HepG2 (cell line): ENCODE results near the gene CPSF4. TPM values are rescaled to one million over a fixed set of nuclear protein-coding genes. Genes with fewer than 3 reads are reported as not detected.

ENCODE experiments used
- CHD2 ChIP-seq: IDR thresholded peaks from 2 replicates; pipeline ENCODE4 v1.6.1; 2011; ENCODE audit warnings: low read depth, low read length, improper control_type of control experiment
- E2F5 ChIP-seq: sonication (generic); formaldehyde crosslinking; conservative IDR thresholded peaks from 2 replicates; pipeline ENCODE4 v1.4.0; 2020; ENCODE audit warnings: missing genetic modification reagents
- FOXM1 ChIP-seq: sonication (generic); formaldehyde crosslinking; IDR thresholded peaks from 2 replicates; pipeline ENCODE4 v1.5.0; 2020; ENCODE audit warnings: missing genetic modification reagents
- MIXL1 ChIP-seq: IDR thresholded peaks from 2 replicates; pipeline ENCODE4 v1.6.1; 2016
- MYPOP ChIP-seq: sonication (generic); formaldehyde crosslinking; IDR thresholded peaks from 2 replicates; pipeline ENCODE4 v1.8.1; 2023; ENCODE audit warnings: mild to moderate bottlenecking, moderate library complexity, missing genetic modification reagents
- NFRKB ChIP-seq: fragments of 450-650 bp; IDR thresholded peaks from 2 replicates; pipeline ENCODE4 v1.6.1; 2017
- PHF20 ChIP-seq: sonication (generic); formaldehyde crosslinking; IDR thresholded peaks from 2 replicates; pipeline ENCODE4 v1.5.0; 2020; ENCODE audit warnings: mild to moderate bottlenecking, missing genetic modification reagents
- POLR2AphosphoS5 ChIP-seq: IDR thresholded peaks from 2 replicates; pipeline ENCODE4 v1.6.1; 2012; ENCODE audit warnings: low read depth, low read length
- RCOR2 ChIP-seq: IDR thresholded peaks from 2 replicates; pipeline ENCODE4 v1.6.1; 2016; ENCODE audit warnings: missing biosample characterization, missing genetic modification reagents
- SRSF1 ChIP-seq: fragments of 200-400 bp; formaldehyde crosslinking; optimal IDR thresholded peaks from 2 replicates; pipeline ENCODE3; 2017; ENCODE audit warnings: mild to moderate bottlenecking, low read depth, low read length, moderate library complexity
- TFDP1 ChIP-seq: IDR thresholded peaks from 2 replicates; pipeline ENCODE4 v1.6.1; 2016; ENCODE audit warnings: missing compliant biosample characterization, missing genetic modification reagents, borderline replicate concordance
- XBP1 ChIP-seq: sonication (generic); formaldehyde crosslinking; IDR thresholded peaks from 2 replicates; pipeline ENCODE4 v1.5.0; 2020; ENCODE audit warnings: missing genetic modification reagents
- ZBTB21 ChIP-seq: sonication (generic); formaldehyde crosslinking; IDR thresholded peaks from 2 replicates; pipeline ENCODE4 v1.4.0; 2020; ENCODE audit warnings: missing genetic modification reagents
- ZFP36L2 ChIP-seq: sonication (generic); formaldehyde crosslinking; IDR thresholded peaks from 2 replicates; pipeline ENCODE4 v1.4.0; 2020; ENCODE audit warnings: missing genetic modification reagents
- ZFY ChIP-seq: sonication (generic); formaldehyde crosslinking; IDR thresholded peaks from 2 replicates; pipeline ENCODE4 v1.4.0; 2020; ENCODE audit warnings: missing genetic modification reagents
- ZKSCAN8 ChIP-seq: IDR thresholded peaks from 2 replicates; pipeline ENCODE4 v1.6.1; 2016; ENCODE audit warnings: borderline replicate concordance, missing genetic modification reagents, missing compliant biosample characterization
- ZNF12 ChIP-seq: sonication (generic); formaldehyde crosslinking; IDR thresholded peaks from 2 replicates; pipeline ENCODE4 v1.5.0; 2020; ENCODE audit warnings: missing genetic modification reagents
- ZNF18 ChIP-seq: sonication (generic); formaldehyde crosslinking; IDR thresholded peaks from 2 replicates; pipeline ENCODE4 v1.8.0; 2022; ENCODE audit warnings: mild to moderate bottlenecking, missing genetic modification reagents; ENCODE audit not compliant: insufficient replicate concordance
- ZNF281 ChIP-seq: sonication (generic); formaldehyde crosslinking; IDR thresholded peaks from 2 replicates; pipeline ENCODE4 v1.4.0; 2020; ENCODE audit warnings: missing genetic modification reagents, borderline replicate concordance
- ZNF335 ChIP-seq: sonication (generic); formaldehyde crosslinking; IDR thresholded peaks from 2 replicates; pipeline ENCODE4 v1.4.0; 2020; ENCODE audit warnings: missing genetic modification reagents
- ZNF644 ChIP-seq: IDR thresholded peaks from 2 replicates; pipeline ENCODE4 v1.6.1; 2016; ENCODE audit warnings: low read depth
- ZNF749 ChIP-seq: sonication (generic); formaldehyde crosslinking; IDR thresholded peaks from 2 replicates; pipeline ENCODE4 v1.8.0; 2022; ENCODE audit warnings: mild to moderate bottlenecking, missing genetic modification reagents, moderate library complexity, borderline replicate concordance
- polyA plus RNA-seq, 8 experiments: library from polyadenylated mRNA; depleted of rRNA in 3 of 8; stranded (reverse) in 7 of 8; unstranded in 1 of 8; fragments of >200 nt; fragmentation: Illumina TruSeq in 4 of 8; extraction: Trizol in 4 of 8; gene quantifications; 2 replicates each; pipeline versions ENCODE4 v1.2.1 to v1.2.3, GENCODE V29; 2011 to 2016; ENCODE audit warnings: low read depth in 4 of 8, missing spikeins in 1 of 8, mixed read lengths in 1 of 8; ENCODE audit not compliant: insufficient read depth in 1 of 8
- total RNA-seq, 5 experiments: library from RNA; depleted of rRNA; stranded (reverse); fragments of >200 nt; fragmentation: Illumina TruSeq; extraction: Trizol; gene quantifications; 2 replicates each; pipeline ENCODE4 v1.2.3, GENCODE V29; 2016; ENCODE audit warnings: low read depth in 1 of 5

Gene CPSF4
- total and polyA plus RNA-seq, 2 of the 13 experiments (the other 11 are each of a cell fraction or from before 2014, with no cell fraction given): 34.1 to 49.6 TPM

GRCh38 chr7:99438573-99439480, at the start of gene CPSF4, which contains the start of gene PTCD1 (continued):
- TF ChIP-seq ZKSCAN8 (CRISPR knock-in tag) (no peak; the same call in 1 of the 2 replicates), PHF20 (CRISPR knock-in tag) (peak; percentile 85), MIXL1 (CRISPR knock-in tag) (peak; percentile 66; the same call in 1 of the 2 replicates), ZBTB21 (CRISPR knock-in tag) (no peak), RCOR2 (no peak), ZFY (CRISPR knock-in tag) (peak; percentile 79), SRSF1 (peak; percentile 90), NFRKB (no peak), ZNF749 (CRISPR knock-in tag) (peak; percentile 56; the same call in 1 of the 2 replicates), TFDP1 (CRISPR knock-in tag) (peak; percentile 91), FOXM1 (CRISPR knock-in tag) (no peak), MYPOP (CRISPR knock-in tag) (peak; percentile 82; the same call in 1 of the 2 replicates), XBP1 (no peak), CHD2 (no peak), ZNF281 (no peak), ZNF18 (CRISPR knock-in tag) (peak; percentile 37), ZNF12 (CRISPR knock-in tag) (no peak), ZNF644 (no peak), ZNF335 (CRISPR knock-in tag) (peak; percentile 96), POLR2AphosphoS5 (peak; percentile 79), ZFP36L2 (no peak), E2F5 (CRISPR knock-in tag) (peak; percentile 79)
